Measurements from ENCODE around the gene RABEP2. TPM values are rescaled to one million over a fixed set of nuclear protein-coding genes. Genes with fewer than 3 reads are reported as not detected.
"Not testable (repeated sequence)": the region's sequence is repeated elsewhere in the genome, so short reads cannot be mapped to it uniquely, and the experiment has no call there.

The RABEP2 gene
- total and polyA plus RNA-seq, 2 donors = 12.6 to 21.2 TPM

GRCh38 chr16:28891964-28892890 is 32.8 kb downstream of the RABEP2 start:
- no peaks in the 10 kb centered on the region for H3K9me3 ChIP-seq (ENCODE audit: control insufficient read depth in 2 of 2, insufficient read depth in 1 of 2, low read length in 1 of 2)
- no peak overlapping the region for H3K4me3 ChIP-seq (ENCODE audit: low read length in 2 of 2)
- WGBS = 87% methylated on average over 14 of the region's 14 CpGs
- H3K36me3 ChIP-seq (ENCODE audit: control insufficient read depth in 2 of 2, insufficient read depth in 2 of 2, low read length in 1 of 2) = peaks cover 0 to 5% of the 10 kb centered on the region in 2 donors
- no peaks in the 10 kb centered on the region for H3K27me3 ChIP-seq (ENCODE audit: control insufficient read depth in 2 of 2, insufficient read depth in 1 of 2, low read length in 1 of 2)
- DNase-seq (ENCODE audit: low read depth in 6 of 9, low spot score in 9 of 9) = no peak
- H3K27ac ChIP-seq (ENCODE audit: low read depth in 1 of 2, low read length in 1 of 2) = no peak overlapping the region
- no peaks in the 10 kb centered on the region for H3K4me1 ChIP-seq (ENCODE audit: control insufficient read depth in 2 of 2, insufficient read depth in 2 of 2, low read length in 2 of 2)

GRCh38 chr16:28890355-28890754 is 34.7 kb downstream of the RABEP2 start:
- not testable (repeated sequence) for H3K36me3 ChIP-seq (ENCODE audit: control insufficient read depth in 2 of 2, insufficient read depth in 2 of 2, low read length in 1 of 2); H3K4me3 ChIP-seq (ENCODE audit: low read length in 2 of 2); H3K27ac ChIP-seq (ENCODE audit: low read depth in 1 of 2, low read length in 1 of 2); DNase-seq (ENCODE audit: low read depth in 6 of 9, low spot score in 9 of 9); H3K4me1 ChIP-seq (ENCODE audit: control insufficient read depth in 2 of 2, insufficient read depth in 2 of 2, low read length in 2 of 2); H3K9me3 ChIP-seq (ENCODE audit: control insufficient read depth in 2 of 2, insufficient read depth in 1 of 2, low read length in 1 of 2); H3K27me3 ChIP-seq (ENCODE audit: control insufficient read depth in 2 of 2, insufficient read depth in 1 of 2, low read length in 1 of 2)
- WGBS = 96% methylated on average over 5 of the region's 5 CpGs

- no peak overlapping the region for H3K4me3 ChIP-seq (ENCODE audit: low read length in 2 of 2)
- H3K27me3 ChIP-seq (ENCODE audit: control insufficient read depth in 2 of 2, insufficient read depth in 1 of 2, low read length in 1 of 2) = peaks cover 0 to 4% of the 10 kb centered on the region in 2 donors
- DNase-seq (ENCODE audit: low read depth in 6 of 9, low spot score in 9 of 9) = no peak
- peaks cover 0 to 5% of the 10 kb centered on the region in 2 donors for H3K4me1 ChIP-seq (ENCODE audit: control insufficient read depth in 2 of 2, insufficient read depth in 2 of 2, low read length in 2 of 2)
- H3K9me3 ChIP-seq (ENCODE audit: control insufficient read depth in 2 of 2, insufficient read depth in 1 of 2, low read length in 1 of 2) = no peaks in the 10 kb centered on the region
- WGBS = 96% methylated on average over 10 of the region's 10 CpGs
- H3K36me3 ChIP-seq (ENCODE audit: control insufficient read depth in 2 of 2, insufficient read depth in 2 of 2, low read length in 1 of 2) = peaks cover 0 to 5% of the 10 kb centered on the region in 2 donors
- H3K27ac ChIP-seq (ENCODE audit: low read depth in 1 of 2, low read length in 1 of 2) = no peak overlapping the region
These were observed 38.1 kb downstream of the RABEP2 start for GRCh38 chr16:28886945-28887344.

- H3K27me3 ChIP-seq (ENCODE audit: control insufficient read depth in 2 of 2, insufficient read depth in 1 of 2, low read length in 1 of 2) = peaks cover 0 to 12% of the 10 kb centered on the region in 2 donors
- peaks cover 0 to 8% of the 10 kb centered on the region in 2 donors for H3K9me3 ChIP-seq (ENCODE audit: control insufficient read depth in 2 of 2, insufficient read depth in 1 of 2, low read length in 1 of 2)
- peaks cover 9 to 26% of the 10 kb centered on the region in 2 donors for H3K4me1 ChIP-seq (ENCODE audit: control insufficient read depth in 2 of 2, insufficient read depth in 2 of 2, low read length in 2 of 2)
- no peak for DNase-seq (ENCODE audit: low read depth in 6 of 9, low spot score in 9 of 9)
- no peak overlapping the region for H3K27ac ChIP-seq (ENCODE audit: low read depth in 1 of 2, low read length in 1 of 2)
- H3K4me3 ChIP-seq (ENCODE audit: low read length in 2 of 2) = no peak overlapping the region
- WGBS = over 99% methylated on average over 6 of the region's 6 CpGs
- peaks cover 0 to 5% of the 10 kb centered on the region in 2 donors for H3K36me3 ChIP-seq (ENCODE audit: control insufficient read depth in 2 of 2, insufficient read depth in 2 of 2, low read length in 1 of 2)
These were observed 41.0 kb downstream of the RABEP2 start for GRCh38 chr16:28884045-28884444.

- no peak for DNase-seq (ENCODE audit: low read depth in 6 of 9, low spot score in 9 of 9)
- H3K36me3 ChIP-seq (ENCODE audit: control insufficient read depth in 2 of 2, insufficient read depth in 2 of 2, low read length in 1 of 2) = no peaks in the 10 kb centered on the region
- peaks cover 0 to 8% of the 10 kb centered on the region in 2 donors for H3K9me3 ChIP-seq (ENCODE audit: control insufficient read depth in 2 of 2, insufficient read depth in 1 of 2, low read length in 1 of 2)
- H3K4me3 ChIP-seq (ENCODE audit: low read length in 2 of 2) = no peak overlapping the region
- 93% methylated on average over 25 of the region's 25 CpGs for WGBS
- no peak overlapping the region for H3K27ac ChIP-seq (ENCODE audit: low read depth in 1 of 2, low read length in 1 of 2)
- peaks cover 0 to 12% of the 10 kb centered on the region in 2 donors for H3K27me3 ChIP-seq (ENCODE audit: control insufficient read depth in 2 of 2, insufficient read depth in 1 of 2, low read length in 1 of 2)
- H3K4me1 ChIP-seq (ENCODE audit: control insufficient read depth in 2 of 2, insufficient read depth in 2 of 2, low read length in 2 of 2) = peaks cover 11 to 32% of the 10 kb centered on the region in 2 donors
These were observed 41.6 kb downstream of the RABEP2 start for GRCh38 chr16:28883221-28883996.

GRCh38 chr16:28882551-28883160 is 42.4 kb downstream of the RABEP2 start:
- no peaks in the 10 kb centered on the region for H3K36me3 ChIP-seq (ENCODE audit: control insufficient read depth in 2 of 2, insufficient read depth in 2 of 2, low read length in 1 of 2)
- H3K4me3 ChIP-seq (ENCODE audit: low read length in 2 of 2) = no peak overlapping the region
- H3K27me3 ChIP-seq (ENCODE audit: control insufficient read depth in 2 of 2, insufficient read depth in 1 of 2, low read length in 1 of 2) = peaks cover 0 to 12% of the 10 kb centered on the region in 2 donors
- H3K4me1 ChIP-seq (ENCODE audit: control insufficient read depth in 2 of 2, insufficient read depth in 2 of 2, low read length in 2 of 2) = peaks cover 11 to 34% of the 10 kb centered on the region in 2 donors
- WGBS = 87% methylated on average over 24 of the region's 24 CpGs
- no peak for DNase-seq (ENCODE audit: low read depth in 6 of 9, low spot score in 9 of 9)
- H3K9me3 ChIP-seq (ENCODE audit: control insufficient read depth in 2 of 2, insufficient read depth in 1 of 2, low read length in 1 of 2) = peaks cover 0 to 8% of the 10 kb centered on the region in 2 donors
- no peak overlapping the region for H3K27ac ChIP-seq (ENCODE audit: low read depth in 1 of 2, low read length in 1 of 2)

GRCh38 chr16:28881565-28881964 is 43.5 kb downstream of the RABEP2 start:
- WGBS = 88% methylated on average over 4 of the region's 4 CpGs
- not testable (repeated sequence) for H3K4me3 ChIP-seq (ENCODE audit: low read length in 2 of 2); H3K36me3 ChIP-seq (ENCODE audit: control insufficient read depth in 2 of 2, insufficient read depth in 2 of 2, low read length in 1 of 2); H3K27ac ChIP-seq (ENCODE audit: low read depth in 1 of 2, low read length in 1 of 2); H3K9me3 ChIP-seq (ENCODE audit: control insufficient read depth in 2 of 2, insufficient read depth in 1 of 2, low read length in 1 of 2); DNase-seq (ENCODE audit: low read depth in 6 of 9, low spot score in 9 of 9)
- peaks cover 0 to 12% of the 10 kb centered on the region in 2 donors for H3K27me3 ChIP-seq (ENCODE audit: control insufficient read depth in 2 of 2, insufficient read depth in 1 of 2, low read length in 1 of 2)
- H3K4me1 ChIP-seq (ENCODE audit: control insufficient read depth in 2 of 2, insufficient read depth in 2 of 2, low read length in 2 of 2) = peaks cover 11 to 45% of the 10 kb centered on the region in 2 donors

GRCh38 chr16:28880955-28881354 is 44.1 kb downstream of the RABEP2 start:
- DNase-seq (ENCODE audit: low read depth in 6 of 9, low spot score in 9 of 9) = no peak
- H3K27me3 ChIP-seq (ENCODE audit: control insufficient read depth in 2 of 2, insufficient read depth in 1 of 2, low read length in 1 of 2) = peaks cover 0 to 12% of the 10 kb centered on the region in 2 donors
- peaks cover 0 to 8% of the 10 kb centered on the region in 2 donors for H3K9me3 ChIP-seq (ENCODE audit: control insufficient read depth in 2 of 2, insufficient read depth in 1 of 2, low read length in 1 of 2)
- H3K4me3 ChIP-seq (ENCODE audit: low read length in 2 of 2) = no peak overlapping the region
- 82% methylated on average over 4 of the region's 4 CpGs for WGBS
- no peak overlapping the region for H3K27ac ChIP-seq (ENCODE audit: low read depth in 1 of 2, low read length in 1 of 2)
- H3K36me3 ChIP-seq (ENCODE audit: control insufficient read depth in 2 of 2, insufficient read depth in 2 of 2, low read length in 1 of 2) = no peaks in the 10 kb centered on the region
- H3K4me1 ChIP-seq (ENCODE audit: control insufficient read depth in 2 of 2, insufficient read depth in 2 of 2, low read length in 2 of 2) = peaks cover 11 to 46% of the 10 kb centered on the region in 2 donors
